Measurements from ENCODE around the gene DSG3.

- TF ChIP-seq RAD21 (IDR thresholded peaks at IDR 0.05; ENCODE audit: low read depth) (no peak), SIN3A (IDR thresholded peaks at IDR 0.05; ENCODE audit: low read depth) (no peak), EZH2 (IDR thresholded peaks at IDR 0.05) (no peak), CTCF (IDR thresholded peaks at IDR 0.05 in 2 of 3, conservative IDR thresholded peaks at IDR 0.05 in 1 of 3; ENCODE audit: borderline replicate concordance in 1 of 3, insufficient read depth in 1 of 3, low read depth in 2 of 3, low read length in 2 of 3) (no peak), ZNF274 (IDR thresholded peaks at IDR 0.05; ENCODE audit: low read depth, low read length) (no peak), CEBPB (IDR thresholded peaks at IDR 0.05; ENCODE audit: low read depth) (no peak), JUND (IDR thresholded peaks at IDR 0.05) (no peak), ELF1 (IDR thresholded peaks at IDR 0.05; ENCODE audit: borderline replicate concordance, low read depth) (no peak), SP1 (IDR thresholded peaks at IDR 0.05; ENCODE audit: low read depth) (no peak), MAX (IDR thresholded peaks at IDR 0.05) (no peak)
These were observed 61.2 kb downstream of the DSG3 start for GRCh38 chr18:31508781-31509180.
